Ishikawa (cell line): Measurements from ENCODE around the gene NUCB1.

Experiments
- CEBPB ChIP-seq: IDR thresholded peaks from 2 replicates; pipeline ENCODE4 v1.6.1; 2012
- CREB1 ChIP-seq: IDR thresholded peaks from 2 replicates; pipeline ENCODE4 v1.6.1; 2012; ENCODE audit warnings: low read depth
- EP300 ChIP-seq: IDR thresholded peaks from 2 replicates; pipeline ENCODE4 v1.6.1; 2012; ENCODE audit warnings: borderline replicate concordance
- FOXM1 ChIP-seq: IDR thresholded peaks from 2 replicates; pipeline ENCODE4 v1.6.1; 2012; ENCODE audit warnings: low read depth, borderline replicate concordance
- MAX ChIP-seq: IDR thresholded peaks from 2 replicates; pipeline ENCODE4 v1.6.1; 2012
- NFIC ChIP-seq: IDR thresholded peaks from 2 replicates; pipeline ENCODE4 v1.6.1; 2012
- RAD21 ChIP-seq: IDR thresholded peaks from 2 replicates; pipeline ENCODE4 v1.6.1; 2012; ENCODE audit warnings: low read depth
- REST ChIP-seq: IDR thresholded peaks from 2 replicates; pipeline ENCODE4 v1.6.1; 2012; ENCODE audit warnings: low read depth, mild to moderate bottlenecking
- TAF1 ChIP-seq: IDR thresholded peaks from 2 replicates; pipeline ENCODE4 v1.6.1; 2012; ENCODE audit warnings: low read depth, mild to moderate bottlenecking
- TCF12 ChIP-seq: IDR thresholded peaks from 2 replicates; pipeline ENCODE4 v1.6.1; 2012; ENCODE audit warnings: low read depth
- TEAD4 ChIP-seq: IDR thresholded peaks from 2 replicates; pipeline ENCODE4 v1.6.1; 2012
- USF1 ChIP-seq: IDR thresholded peaks from 2 replicates; pipeline ENCODE4 v1.6.1; 2012
- YY1 ChIP-seq: IDR thresholded peaks from 2 replicates; pipeline ENCODE4 v1.6.1; 2012; ENCODE audit warnings: low read depth

DNA sequence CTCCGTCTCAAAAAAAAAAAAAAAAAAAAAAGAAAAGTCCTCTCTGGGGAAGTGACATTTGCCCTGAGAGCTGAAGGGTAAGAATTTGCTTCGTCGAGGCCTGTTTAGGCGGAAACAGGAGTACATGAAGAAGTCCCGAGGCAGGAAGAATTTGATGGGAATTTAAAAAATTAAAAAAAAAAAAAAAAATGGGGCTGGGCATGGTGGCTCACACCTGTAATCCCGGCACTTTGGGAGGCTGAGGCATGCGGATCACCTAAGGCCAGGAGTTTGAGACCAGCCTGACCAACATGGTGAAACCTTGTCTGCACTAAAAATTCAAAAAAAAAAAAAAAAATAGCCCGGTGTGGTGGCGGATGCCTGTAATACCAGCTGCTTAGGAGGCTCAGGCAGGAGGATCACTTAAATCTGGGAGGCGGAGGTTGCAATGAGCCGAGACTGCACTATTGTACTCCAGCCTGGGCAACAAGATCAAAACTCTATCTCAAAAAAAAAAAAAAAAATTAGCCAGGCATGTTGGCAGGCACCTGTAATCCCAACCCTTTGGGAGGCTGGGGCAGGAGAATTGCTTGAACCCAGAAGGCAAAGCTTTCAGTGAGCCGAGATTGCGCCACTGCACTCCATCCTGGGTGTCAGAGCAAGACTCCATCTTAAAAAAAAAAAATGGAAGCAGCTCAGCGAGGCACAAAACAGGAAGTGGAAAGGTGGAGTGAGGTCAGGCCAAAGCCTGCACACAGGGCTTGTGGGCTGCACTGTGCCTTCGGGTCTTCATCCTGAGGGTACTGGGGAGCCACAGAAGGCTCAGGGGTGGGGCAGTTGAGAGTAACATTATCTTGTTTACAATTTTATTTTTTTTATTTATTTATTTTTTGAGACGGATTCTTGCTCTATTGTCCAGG lies 59.5 kb downstream of the NUCB1 start:
- TF ChIP-seq RAD21: no peak
- no peak for TF ChIP-seq EP300
- no peak for TF ChIP-seq MAX
- TF ChIP-seq NFIC: no peak
- no peak for TF ChIP-seq USF1
- TF ChIP-seq TAF1: no peak
- no peak for TF ChIP-seq FOXM1
- no peak for TF ChIP-seq REST
- TF ChIP-seq TEAD4: no peak
- TF ChIP-seq CREB1: no peak
- TF ChIP-seq YY1: no peak
- no peak for TF ChIP-seq CEBPB
- no peak for TF ChIP-seq TCF12
